Myocyte (in vitro differentiated cells): ENCODE results near the gene MYO1B. TPM values are rescaled to one million over a fixed set of nuclear protein-coding genes. Genes with fewer than 3 reads are reported as not detected.

Source experiments
- DNase-seq: peaks from one replicate; pipeline ENCODE4 v3.0.0-alpha.2; 2012; ENCODE audit warnings: low read depth
- polyA plus RNA-seq: library from polyadenylated mRNA; unstranded; fragments of >200 nt; gene quantifications from one replicate; pipeline ENCODE4 v1.2.1, GENCODE V29; 2012; ENCODE audit warnings: missing spikeins
- total RNA-seq: library from RNA; depleted of rRNA; stranded (reverse); fragments of >200 nt; gene quantifications from 2 replicates; pipeline ENCODE4 v1.2.3, GENCODE V29; 2014

The MYO1B gene
- 116 and 125 TPM in 2 replicates for total RNA-seq
- polyA plus RNA-seq, result 52.7 TPM

GRCh38 chr2:191245046-191245868 lies at the start of gene MYO1B:
Gene MYO1B (plus strand): TSS chr2:191245404. CDS start chr2:191276896, 31,492 bp downstream.
- DNase-seq, result peak; percentile 85

GRCh38 chr2:191197096-191197495 lies 48.1 kb upstream of the MYO1B start:
- DNase-seq, result no peak

GRCh38 chr2:191198271-191198670 lies 46.9 kb upstream of the MYO1B start:
- no peak for DNase-seq

- DNase-seq, result no peak
These were observed 45.2 kb upstream of the MYO1B start for GRCh38 chr2:191199929-191200512.

- DNase-seq, result no peak
These were observed 44.3 kb upstream of the MYO1B start for GRCh38 chr2:191200910-191201309.

- peak; percentile 28 for DNase-seq
These were observed 42.9 kb upstream of the MYO1B start for GRCh38 chr2:191202209-191202721.

- peak; percentile 32 for DNase-seq
These were observed 42.3 kb upstream of the MYO1B start for GRCh38 chr2:191202881-191203397.

GRCh38 chr2:191204433-191204832 lies 40.8 kb upstream of the MYO1B start:
- DNase-seq, result no peak

- no peak for DNase-seq
These were observed 38.4 kb upstream of the MYO1B start for GRCh38 chr2:191206613-191207471.

GRCh38 chr2:191209340-191209739 lies 35.9 kb upstream of the MYO1B start:
- DNase-seq, result no peak

- no peak for DNase-seq
These were observed 33.1 kb upstream of the MYO1B start for GRCh38 chr2:191212119-191212518.

GRCh38 chr2:191213333-191213732 lies 31.9 kb upstream of the MYO1B start:
- no peak for DNase-seq

GRCh38 chr2:191215230-191215629 lies 30.0 kb upstream of the MYO1B start:
- no peak for DNase-seq

GRCh38 chr2:191215666-191216065 lies 29.5 kb upstream of the MYO1B start:
- DNase-seq, result no peak

- peak; percentile 58 for DNase-seq
These were observed 27.6 kb upstream of the MYO1B start for GRCh38 chr2:191217580-191217979.

- DNase-seq, result peak; percentile 79
These were observed 26.8 kb upstream of the MYO1B start for GRCh38 chr2:191218292-191218898.

GRCh38 chr2:191220671-191221070 lies 24.5 kb upstream of the MYO1B start:
- DNase-seq, result no peak

GRCh38 chr2:191221666-191222065 lies 23.5 kb upstream of the MYO1B start:
- DNase-seq, result peak; percentile 35

- DNase-seq, result peak; percentile 94
These were observed 22.7 kb upstream of the MYO1B start for GRCh38 chr2:191222507-191222906.

- no peak for DNase-seq
These were observed 22.3 kb upstream of the MYO1B start for GRCh38 chr2:191222952-191223351.

GRCh38 chr2:191225126-191225525 lies 20.1 kb upstream of the MYO1B start:
- DNase-seq, result no peak
